ENCODE measurements around the gene HMSD.

The HMSD gene

DNA sequence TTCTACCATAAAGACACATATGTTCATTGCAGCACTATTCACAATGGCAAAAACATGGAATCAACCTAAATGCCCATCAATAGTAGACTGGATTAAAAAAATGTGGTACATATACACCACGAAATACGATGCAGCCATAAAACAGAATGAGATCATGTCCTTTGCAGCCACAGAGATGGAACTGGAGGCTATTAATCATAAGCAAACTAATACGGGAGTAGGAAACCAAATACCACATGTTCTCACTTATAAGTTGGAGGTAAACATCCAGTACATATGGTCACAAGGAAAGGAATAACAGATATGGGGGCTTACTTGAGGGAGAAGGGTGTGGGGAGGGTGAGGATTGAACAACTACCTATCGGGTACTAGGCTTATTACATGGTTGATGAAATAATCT lies 7.7 kb downstream of the HMSD start:
- DNase-seq (ENCODE audit: low read depth): no peak

DNA sequence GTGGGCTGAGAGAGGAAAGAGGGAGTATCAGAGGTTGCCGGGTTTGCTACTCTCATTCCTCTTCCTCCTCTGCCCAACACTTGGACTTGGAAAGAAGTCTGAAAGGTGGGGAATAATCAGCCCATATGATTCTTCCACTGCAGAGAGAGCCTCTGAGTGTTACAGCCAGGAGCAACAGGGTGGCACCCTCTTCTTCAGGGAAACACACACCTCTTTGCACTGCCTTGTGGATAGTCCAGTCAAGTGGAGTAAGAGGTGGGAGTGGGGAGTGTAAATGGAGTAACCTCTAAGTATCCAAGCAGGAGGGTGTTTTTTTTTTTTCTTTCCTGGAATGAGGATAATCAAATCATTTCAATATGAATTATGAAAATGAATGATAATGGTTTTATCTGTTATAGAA lies 11.8 kb downstream of the HMSD start:
- no peak for DNase-seq (ENCODE audit: low read depth)

DNA sequence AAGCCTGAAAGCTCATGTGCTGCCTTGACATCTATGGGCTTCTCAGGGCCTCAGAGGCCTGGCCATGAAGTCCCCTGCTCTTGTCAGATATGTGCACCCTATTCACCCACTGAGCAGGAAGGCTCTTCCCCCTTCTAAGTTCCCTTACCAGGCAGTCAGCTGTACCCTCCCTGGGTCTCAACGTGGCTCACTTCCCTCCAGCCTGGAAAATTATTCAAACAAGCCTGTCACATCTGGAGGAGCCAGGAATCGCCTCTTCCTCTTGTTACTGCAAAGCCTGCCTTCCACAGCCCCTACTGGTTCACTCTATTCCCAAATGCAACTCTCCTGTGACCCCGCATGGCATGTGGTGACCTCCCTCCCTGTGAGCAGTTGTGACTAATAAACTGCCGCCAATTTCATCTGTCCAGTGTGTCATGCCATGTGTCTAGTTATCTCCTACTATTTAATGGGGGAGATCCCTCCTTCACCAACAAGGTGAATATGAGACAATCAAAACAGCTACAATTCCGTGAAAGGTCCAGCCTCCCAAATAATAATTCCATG lies 12.4 kb downstream of the HMSD start:
- DNase-seq (ENCODE audit: low read depth): no peak

DNA sequence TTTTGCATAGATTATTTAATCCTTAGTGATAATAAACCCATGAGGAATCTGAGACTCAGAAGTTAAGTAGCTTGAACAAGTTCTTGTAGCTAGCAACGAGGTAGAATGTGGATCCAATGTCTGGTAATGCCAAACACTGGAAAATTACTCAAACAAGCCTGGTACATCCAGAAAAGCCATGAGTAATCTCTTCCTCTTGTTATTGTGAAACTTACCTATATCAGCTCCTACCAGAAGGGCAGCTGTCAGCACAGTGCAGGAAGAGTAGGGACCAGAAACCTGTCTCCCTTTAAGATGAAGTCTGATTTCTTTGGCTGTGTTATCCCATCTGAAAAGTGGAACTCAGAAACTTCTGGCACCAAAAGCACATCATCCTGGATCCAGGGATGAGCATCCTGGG lies 13.0 kb downstream of the HMSD start:
- no peak for DNase-seq (ENCODE audit: low read depth)

DNA sequence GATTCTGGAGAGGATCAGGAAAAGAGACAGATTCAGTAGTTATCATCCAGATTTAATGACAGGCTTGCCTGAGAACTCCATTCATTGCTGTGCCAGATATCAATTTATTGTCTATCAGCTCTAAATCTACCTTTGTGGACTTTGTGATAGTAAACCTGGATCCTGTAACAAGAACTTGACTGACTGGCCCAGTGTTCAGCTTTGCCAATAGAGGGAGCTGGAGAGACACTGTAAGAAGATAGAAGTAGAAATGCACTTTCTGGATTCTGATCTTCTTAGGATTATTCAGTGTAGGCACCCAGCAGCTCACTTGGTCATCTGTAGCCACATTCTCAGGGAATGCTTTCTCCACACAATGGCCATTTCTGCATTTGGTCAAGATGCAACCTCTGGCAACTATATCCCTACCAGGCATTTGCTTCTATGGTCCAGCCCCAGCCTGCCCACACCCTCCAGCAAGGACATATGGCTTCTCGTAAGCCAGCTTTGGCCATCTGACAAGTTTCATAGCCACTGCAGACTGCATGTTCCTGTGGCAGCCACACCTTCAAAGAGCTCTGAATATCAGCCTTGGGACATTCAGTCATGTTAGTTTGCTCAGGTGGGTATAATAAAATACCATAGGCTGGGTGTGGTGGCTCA lies 14.6 kb downstream of the HMSD start:
- DNase-seq (ENCODE audit: low read depth): peak; percentile 27

DNA sequence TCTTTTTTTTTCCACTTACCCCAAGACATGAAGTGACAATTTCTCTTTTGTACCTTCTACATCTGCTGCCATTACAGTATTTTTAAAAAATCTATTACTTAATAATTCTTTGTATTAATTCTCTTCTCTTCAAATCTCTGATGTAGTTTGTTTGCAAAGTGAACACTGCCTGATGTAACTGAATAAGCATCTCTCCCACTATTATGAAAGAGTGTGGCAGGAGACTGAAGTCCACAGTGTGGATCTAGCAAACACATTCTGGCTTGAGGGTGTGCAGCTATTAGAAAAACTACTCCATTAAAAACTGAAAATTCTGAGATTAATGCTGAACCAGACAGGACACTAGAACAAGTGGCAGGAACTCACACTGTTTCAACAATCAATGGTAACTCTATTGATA lies 15.8 kb downstream of the HMSD start:
- DNase-seq (ENCODE audit: low read depth): no peak

DNA sequence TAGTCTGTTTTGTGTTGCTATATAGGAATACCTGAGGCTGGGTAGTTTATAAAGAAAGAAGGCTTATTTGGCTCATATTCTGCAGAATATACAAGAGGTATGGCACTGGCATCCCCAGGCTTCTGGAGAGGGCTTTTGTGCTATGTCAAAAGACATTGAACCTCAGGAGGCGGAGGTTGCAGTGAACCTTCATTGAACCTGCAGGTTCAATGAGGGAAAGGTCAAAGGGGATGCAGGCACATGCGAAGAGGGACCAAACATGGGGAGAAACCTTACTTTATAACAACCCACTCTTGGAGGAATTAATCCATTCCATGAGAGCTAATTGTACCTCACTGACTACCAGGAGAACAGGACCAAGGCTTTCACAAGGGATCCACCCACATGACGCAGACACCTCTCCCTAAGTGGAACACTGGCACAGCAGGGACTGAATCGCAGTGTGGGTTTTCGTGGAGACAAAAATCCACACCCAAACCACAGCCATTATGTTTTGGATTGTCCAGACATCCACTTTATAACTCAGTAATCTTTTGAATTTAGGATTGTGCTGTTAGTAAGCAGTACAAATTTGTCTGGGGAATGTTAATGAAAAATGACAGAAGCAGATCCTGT lies 16.7 kb downstream of the HMSD start:
- no peak for DNase-seq (ENCODE audit: low read depth)

DNA sequence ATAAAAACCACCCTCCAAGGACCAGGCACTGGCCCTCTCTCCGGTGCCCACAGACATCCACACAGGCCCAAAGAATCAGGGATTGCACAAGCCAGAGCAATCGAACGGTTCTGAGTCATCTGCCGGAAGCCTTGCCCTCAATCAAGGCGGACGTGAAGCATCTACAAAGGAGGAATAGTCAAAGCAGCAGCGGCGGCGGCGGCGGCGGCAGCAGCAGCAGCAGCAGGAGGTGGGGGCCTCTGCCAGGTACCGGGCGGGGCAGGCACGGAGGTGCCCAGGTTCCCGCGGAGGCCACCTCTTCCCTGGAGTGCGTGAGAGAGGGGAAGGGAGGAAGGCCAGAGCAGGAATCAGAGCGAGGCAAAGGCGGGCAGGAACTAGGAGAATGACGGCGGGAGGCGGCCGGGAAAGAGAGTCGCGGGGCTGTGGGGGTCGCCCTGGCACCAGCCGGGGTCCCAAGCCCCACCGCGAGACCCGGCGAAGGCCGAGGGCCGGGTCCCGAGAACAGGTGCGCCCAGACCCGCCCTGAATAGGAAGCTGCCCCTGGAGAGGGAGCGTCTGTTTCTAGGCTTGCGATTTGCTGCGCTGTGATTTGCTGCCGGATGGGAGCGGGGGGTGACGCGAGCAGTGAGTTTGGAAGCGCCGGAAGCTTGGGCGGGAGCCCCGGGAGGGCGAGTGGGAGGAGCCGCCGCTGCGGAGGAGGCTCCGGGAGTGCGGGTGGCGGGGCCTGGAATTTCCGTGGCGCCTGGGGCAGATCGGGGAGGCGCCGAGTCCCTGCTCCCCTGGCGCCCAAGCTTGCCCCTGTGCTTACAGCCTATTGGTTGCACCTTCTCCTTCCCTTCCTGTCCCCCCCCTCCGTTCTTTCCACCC lies 21.1 kb downstream of the HMSD start, which contains the start of gene SERPINB8:
Gene SERPINB8, plus strand, starts transcription at position 140 of the 867 bp plus-strand sequence. CDS start 8,228 bp downstream, outside the sequence.
- peak; percentile 71 for DNase-seq (ENCODE audit: low read depth)

DNA sequence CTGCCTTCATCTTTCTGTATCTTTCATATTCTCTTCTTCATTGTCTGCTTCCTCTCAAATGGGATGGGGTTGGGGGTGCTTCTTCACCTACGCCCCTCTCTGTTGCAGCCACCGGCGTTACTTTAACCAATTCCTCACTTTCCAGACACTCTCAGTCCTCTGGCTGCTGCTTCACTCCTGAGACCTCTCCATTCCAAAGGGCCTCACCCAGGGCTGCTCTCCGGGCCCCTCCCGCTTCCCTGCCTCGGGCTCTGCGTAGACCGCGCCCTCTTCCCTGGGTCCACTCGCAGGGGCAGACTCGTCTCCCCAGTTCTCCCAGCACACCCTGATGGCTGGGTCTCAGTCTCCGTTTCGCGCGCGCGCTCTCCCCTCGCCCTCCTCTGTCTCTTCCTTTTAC lies 21.7 kb downstream of the HMSD start:
- DNase-seq (ENCODE audit: low read depth): no peak

DNA sequence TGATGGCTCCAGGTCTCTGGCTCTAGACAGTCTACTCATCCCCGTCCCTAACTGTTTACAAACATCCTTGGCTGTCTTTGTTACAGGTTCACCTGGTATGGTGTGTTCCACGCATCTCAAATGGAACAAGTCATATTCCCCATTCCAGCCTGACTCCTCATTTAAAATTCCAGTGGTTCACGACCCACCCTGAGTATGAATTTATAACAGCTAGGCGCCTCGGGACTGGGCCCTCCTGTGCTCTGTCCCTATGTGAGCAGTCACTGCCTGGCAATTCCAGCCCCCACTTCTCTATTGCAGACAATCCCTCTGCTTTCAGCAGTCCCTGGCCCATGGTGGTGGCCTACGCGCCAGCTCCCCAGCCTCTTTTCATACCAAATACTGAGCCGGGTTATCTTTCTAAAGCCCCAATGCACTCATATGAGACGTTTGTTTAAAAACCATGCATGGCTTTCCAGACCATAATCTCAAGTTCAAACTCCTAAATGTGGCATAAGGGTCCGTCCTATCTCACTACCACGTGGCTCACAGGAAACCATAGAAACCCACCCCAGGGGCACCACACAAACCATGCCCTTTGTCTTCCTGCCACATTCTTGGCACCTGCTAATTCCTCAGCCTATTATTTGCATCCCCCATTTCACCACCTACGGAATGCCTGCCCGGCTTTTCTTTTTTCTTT lies 22.4 kb downstream of the HMSD start:
- DNase-seq (ENCODE audit: low read depth): no peak

DNA sequence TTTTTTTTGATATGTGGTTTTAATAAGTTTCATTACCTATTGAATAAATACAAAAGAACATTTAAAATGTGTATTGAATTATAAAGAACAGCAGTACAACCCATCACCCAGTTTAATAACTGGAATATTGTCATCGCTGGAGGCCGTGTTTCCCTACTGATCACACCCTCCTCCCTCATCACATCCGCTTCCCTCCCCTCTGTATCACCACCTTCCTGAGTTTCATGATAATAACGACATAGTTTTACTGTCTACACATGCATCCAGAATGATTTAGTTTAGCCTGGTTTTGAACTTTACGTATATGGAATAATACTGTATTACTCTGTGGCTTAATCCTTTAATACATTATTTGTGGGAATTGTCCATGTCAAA lies 22.9 kb downstream of the HMSD start:
- DNase-seq (ENCODE audit: low read depth): no peak

DNA sequence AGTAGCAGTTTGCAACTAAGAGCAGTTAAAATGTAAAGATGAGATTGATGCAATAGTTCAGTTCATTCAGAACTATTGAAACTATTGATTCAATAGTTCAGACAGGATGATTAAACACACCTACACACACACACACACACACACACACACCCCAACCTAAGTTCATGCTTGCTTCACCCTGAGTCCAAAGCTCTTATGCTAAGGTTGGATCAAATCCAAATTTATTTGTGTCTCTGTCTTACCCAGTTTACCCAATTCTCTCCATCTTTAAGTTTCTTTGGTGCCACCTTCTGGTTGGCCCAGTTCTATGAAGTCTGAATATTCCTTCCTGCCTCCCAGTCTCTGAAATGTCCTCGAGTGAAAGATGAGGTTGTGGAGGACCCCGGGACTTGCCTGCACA lies 25.9 kb downstream of the HMSD start:
- no peak for DNase-seq (ENCODE audit: low read depth)

DNA sequence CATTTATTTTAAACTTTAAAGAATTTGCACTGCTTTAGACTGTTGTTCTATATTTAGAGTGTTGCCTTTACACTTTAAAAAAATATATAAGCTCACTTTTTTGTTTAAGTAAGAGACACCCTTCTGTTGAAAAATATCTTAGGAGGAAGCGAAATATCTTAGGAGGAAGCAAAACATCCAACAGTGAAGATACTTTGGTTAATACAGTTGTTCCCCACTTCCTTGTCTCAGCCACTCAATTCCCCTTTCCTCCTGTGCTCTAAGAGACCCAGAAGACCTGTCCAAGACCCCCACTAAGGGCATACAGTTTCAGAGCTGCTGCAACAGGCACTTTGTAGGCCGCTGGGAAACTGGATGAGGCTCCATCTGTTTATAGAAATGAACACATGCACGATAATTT lies 26.5 kb downstream of the HMSD start:
- no peak for DNase-seq (ENCODE audit: low read depth)

DNA sequence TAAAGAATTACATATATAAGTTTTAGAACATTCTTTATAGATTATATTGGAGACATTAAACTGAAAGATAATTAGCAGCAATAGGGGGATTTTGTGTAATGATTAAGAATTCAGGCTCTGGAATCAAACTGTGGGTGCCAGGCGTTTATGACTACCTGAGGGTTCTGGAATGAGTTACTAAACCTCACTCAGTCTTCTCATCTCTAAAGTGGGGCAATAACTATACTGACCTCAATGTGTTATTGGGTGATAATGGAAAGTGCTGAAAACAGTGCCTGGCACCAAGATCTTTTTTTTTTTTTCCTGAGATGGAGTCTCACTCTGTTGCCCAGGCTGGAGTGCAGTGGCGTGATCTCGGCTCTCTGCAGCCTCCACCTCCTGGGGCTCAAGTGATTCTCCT lies 27.9 kb downstream of the HMSD start:
- DNase-seq (ENCODE audit: low read depth): no peak

DNA sequence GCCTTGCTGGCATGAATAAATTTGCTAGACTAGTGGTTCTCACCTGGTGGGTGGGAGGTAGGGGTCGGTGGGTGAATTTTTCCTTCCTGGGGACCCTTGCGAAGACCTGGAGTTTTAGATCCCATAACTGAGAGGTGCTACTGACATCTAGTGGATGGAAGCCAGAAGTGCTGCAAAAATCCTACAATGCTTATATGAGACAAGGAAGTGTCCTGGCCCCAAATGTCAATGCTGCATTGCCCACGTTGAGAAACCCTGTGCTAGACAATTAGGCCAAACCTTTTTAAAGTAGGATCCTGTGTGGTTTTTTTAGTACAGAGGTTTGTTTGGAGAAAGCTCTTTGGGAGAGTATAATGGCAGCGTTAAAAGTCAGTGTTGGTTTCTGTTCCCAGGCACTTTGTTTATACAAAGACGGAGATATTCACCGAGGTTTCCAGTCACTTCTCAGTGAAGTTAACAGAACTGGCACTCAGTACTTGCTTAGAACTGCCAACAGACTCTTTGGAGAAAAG lies 30.4 kb downstream of the HMSD start:
- no peak for DNase-seq (ENCODE audit: low read depth)

DNA sequence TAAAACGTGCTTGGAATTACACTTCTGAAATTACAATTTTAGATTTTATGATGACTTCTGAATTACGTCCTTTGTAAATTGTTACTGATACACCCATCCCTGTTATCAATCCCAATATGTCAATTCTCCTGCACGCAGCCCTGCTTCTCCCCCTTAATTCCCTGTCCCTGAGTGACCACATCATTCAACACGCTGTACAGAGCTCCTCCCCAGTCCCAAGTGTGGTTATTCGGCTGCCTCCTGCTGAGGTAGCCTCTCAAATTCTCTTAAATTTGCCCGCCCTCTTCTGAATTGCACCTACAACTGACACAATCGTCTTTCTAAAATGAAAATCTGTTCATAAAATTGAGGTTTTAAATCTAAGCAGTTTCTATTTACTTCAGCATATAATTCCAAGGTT lies 30.9 kb downstream of the HMSD start:
- DNase-seq (ENCODE audit: low read depth): no peak

DNA sequence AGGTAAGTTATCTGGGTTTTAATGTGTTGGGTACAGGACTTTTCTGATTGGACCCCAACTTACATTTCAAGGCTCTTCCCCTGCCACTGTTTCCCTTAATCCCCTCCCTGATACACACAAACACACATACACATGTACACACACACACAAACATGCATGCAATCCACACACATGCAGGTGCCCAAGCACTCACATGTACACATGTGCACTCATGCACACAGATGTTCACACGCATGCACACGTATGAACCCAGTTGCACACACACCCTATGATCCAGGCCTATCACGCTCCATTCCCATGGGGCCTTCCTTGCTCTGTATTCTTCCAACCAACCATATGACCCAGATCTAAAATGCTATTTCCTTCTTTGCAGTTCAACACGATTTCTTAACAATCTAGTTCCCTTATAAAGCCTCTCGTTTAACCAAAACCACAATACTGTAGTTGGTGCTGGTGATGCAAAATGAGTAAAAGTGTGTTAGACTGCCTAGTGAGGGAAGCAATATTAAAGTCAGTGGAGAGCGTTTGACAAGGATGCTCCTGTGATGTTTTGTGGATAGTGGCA lies 31.9 kb downstream of the HMSD start:
- DNase-seq (ENCODE audit: low read depth): no peak

DNA sequence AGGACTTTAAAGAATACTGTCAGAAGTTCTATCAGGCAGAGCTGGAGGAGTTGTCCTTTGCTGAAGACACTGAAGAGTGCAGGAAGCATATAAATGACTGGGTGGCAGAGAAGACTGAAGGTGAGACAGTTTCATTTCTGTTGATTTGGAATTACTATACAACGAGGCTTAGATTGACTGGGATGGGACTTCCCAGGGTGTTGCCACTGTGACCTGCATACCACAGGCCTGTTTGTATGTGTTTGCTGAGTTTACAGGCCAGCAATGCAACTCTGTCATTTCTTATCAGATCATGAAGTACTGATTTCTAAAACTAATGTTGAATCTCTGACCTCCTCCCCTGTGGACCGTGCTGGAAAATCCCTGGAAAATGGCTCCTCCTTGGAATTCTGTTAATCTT lies 32.6 kb downstream of the HMSD start:
- no peak for DNase-seq (ENCODE audit: low read depth)

DNA sequence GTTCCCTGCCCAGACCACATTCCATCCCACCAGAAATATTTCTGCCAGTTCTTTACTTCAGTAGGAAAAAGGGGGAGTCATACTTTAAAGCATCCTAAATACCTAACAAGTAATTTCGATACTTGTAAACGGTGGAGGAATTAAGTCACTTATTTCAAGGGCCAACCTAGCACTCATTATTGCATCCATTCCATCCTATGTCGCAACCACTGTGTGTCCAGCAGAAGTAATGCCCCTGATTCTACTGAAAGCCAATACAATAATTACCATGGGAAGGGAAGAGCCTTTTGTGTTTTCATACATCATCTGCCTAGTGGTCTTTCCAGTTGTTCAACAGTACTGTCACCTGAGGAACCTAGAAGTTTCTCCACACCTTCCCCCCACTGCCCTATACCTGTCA lies 33.3 kb downstream of the HMSD start:
- DNase-seq (ENCODE audit: low read depth): no peak

DNA sequence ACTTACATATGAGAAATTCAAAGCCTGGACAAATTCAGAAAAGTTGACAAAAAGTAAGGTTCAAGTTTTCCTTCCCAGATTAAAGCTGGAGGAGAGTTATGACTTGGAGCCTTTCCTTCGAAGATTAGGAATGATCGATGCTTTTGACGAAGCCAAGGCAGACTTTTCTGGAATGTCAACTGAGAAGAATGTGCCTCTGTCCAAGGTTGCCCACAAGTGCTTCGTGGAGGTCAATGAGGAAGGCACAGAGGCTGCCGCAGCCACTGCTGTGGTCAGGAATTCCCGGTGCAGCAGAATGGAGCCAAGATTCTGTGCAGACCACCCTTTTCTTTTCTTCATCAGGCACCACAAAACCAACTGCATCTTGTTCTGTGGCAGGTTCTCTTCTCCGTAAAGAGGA lies 37.8 kb downstream of the HMSD start:
- no peak for DNase-seq (ENCODE audit: low read depth)

DNA sequence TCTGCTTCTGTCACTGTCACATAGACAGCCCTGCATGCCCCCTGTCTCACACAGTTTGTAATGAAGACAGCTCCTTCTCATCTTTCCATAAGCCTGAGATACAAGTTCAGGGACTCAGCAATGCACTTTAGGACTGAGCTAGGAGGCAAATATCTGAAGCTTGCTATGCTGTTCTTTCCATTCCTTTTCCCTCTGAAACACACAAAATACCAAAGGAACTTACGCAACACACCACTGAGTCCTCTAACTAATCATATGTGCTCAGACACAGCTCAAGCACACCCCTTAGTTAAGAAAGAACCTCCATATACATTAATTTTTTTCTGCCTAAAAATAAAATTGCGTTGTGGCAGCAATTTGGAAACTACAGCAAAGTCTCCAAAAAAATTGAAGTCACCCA lies 38.6 kb downstream of the HMSD start:
- DNase-seq (ENCODE audit: low read depth): no peak

DNA sequence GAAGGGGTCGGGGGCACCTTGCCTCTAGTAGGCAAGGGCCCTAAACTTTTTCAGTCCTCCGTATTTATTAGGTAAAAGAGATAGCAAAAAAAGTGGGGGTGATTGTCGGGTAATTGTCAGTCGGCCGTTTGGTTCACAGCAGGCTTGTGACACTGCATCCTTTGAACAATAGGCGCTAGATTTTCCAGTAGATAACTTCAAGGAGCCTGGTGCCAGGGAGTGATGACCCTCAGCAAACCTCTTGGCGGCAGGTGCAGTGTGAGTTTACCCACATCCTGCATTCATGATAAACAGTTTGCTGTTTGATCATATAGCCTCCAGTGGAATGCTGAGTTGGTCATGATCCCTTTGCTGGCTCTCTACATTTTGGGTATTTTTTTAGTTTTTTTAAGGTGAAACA lies 43.6 kb downstream of the HMSD start:
- no peak for DNase-seq (ENCODE audit: low read depth)
